HG03066 (cell line): ENCODE measurements around the gene PCSK6.

Experiments used
- ATAC-seq: cut with Tn5 transposase; IDR thresholded peaks from one replicate; pipeline ENCODE4 v1.9.1; 2021; ENCODE audit warnings: low read depth; ENCODE audit not compliant: unreplicated experiment

PCSK6 gene

GRCh38 chr15:101489599-101490407 is at the start of gene PCSK6:
TSS of gene PCSK6 (minus strand) at chr15:101489707. CDS start at chr15:101489670, 37 bp downstream.
- no peak for ATAC-seq

GRCh38 chr15:101538996-101539395 is 49.5 kb upstream of the PCSK6 start:
- ATAC-seq: no peak

- ATAC-seq: no peak
These were observed 48.7 kb upstream of the PCSK6 start for GRCh38 chr15:101538177-101538576.

- no peak for ATAC-seq
These were observed 48.1 kb upstream of the PCSK6 start for GRCh38 chr15:101537483-101538080.

GRCh38 chr15:101536875-101537405 is 47.4 kb upstream of the PCSK6 start:
- ATAC-seq: no peak

- no peak for ATAC-seq
These were observed 46.8 kb upstream of the PCSK6 start for GRCh38 chr15:101536166-101536874.

GRCh38 chr15:101535170-101535902 is 45.8 kb upstream of the PCSK6 start:
- no peak for ATAC-seq

- no peak for ATAC-seq
These were observed 45.0 kb upstream of the PCSK6 start for GRCh38 chr15:101534376-101534970.

GRCh38 chr15:101533371-101534140 is 44.0 kb upstream of the PCSK6 start:
- no peak for ATAC-seq

GRCh38 chr15:101532865-101533264 is 43.4 kb upstream of the PCSK6 start:
- no peak for ATAC-seq

GRCh38 chr15:101531170-101531569 is 41.7 kb upstream of the PCSK6 start:
- no peak for ATAC-seq

- no peak for ATAC-seq
These were observed 40.9 kb upstream of the PCSK6 start for GRCh38 chr15:101530224-101530958.

- no peak for ATAC-seq
These were observed 39.4 kb upstream of the PCSK6 start for GRCh38 chr15:101528917-101529299.

GRCh38 chr15:101528108-101528916 is 38.8 kb upstream of the PCSK6 start:
- ATAC-seq: no peak

GRCh38 chr15:101526890-101527289 is 37.4 kb upstream of the PCSK6 start:
- no peak for ATAC-seq

- ATAC-seq: no peak
These were observed 36.9 kb upstream of the PCSK6 start for GRCh38 chr15:101526442-101526841.

- no peak for ATAC-seq
These were observed 36.5 kb upstream of the PCSK6 start for GRCh38 chr15:101526021-101526420.

- ATAC-seq: no peak
These were observed 35.7 kb upstream of the PCSK6 start for GRCh38 chr15:101525087-101525669.
